HepG2 (cell line): ENCODE data around the gene HES3. TPM values are rescaled to one million over a fixed set of nuclear protein-coding genes. Genes with fewer than 3 reads are reported as not detected.
A peak's percentile ranks its signal among the peaks of the same experiment; 100 is the strongest.

Experiments used
- ATAC-seq: fragments of 200-7000 bp; cut with Tn5 transposase; 3 replicates; pipeline ENCODE4 v1.9.1; 2020; ENCODE audit warnings: mild to moderate bottlenecking, moderate library complexity
- BruUV-seq: library from RNA; stranded (reverse); fragments of 400-500 nt; replicated peaks from 2 replicates; lab custom pipeline; 2021; lab: Mats Ljungman, UMichigan
- CTCF ChIA-PET: fragments of 300-600 bp; formaldehyde crosslinking; extraction: SDS; loops from one replicate; lab custom pipeline; 2021; ENCODE audit warnings: low total read pairs, inconsistent platforms, low intra/inter-chr PET ratio; lab: Yijun Ruan, JAX
- POLR2A ChIA-PET: fragments of 350-600 bp; sonication (Branson Sonifier 250); formaldehyde crosslinking; loops from one replicate; lab custom pipeline; 2020; ENCODE audit warnings: antibody characterized with exemption, inconsistent platforms; lab: Yijun Ruan, JAX
- DNase-seq: peaks from one replicate; pipeline ENCODE4 v3.0.0-alpha.2; 2015; ENCODE audit warnings: low spot score
- FAIRE-seq: peaks from 3 replicates; lab custom pipeline; 2011; peaks lifted over from hg19 to GRCh38; lab: Jason Lieb, UNC
- H2AFZ ChIP-seq: one replicate; pipeline ENCODE4 v1.6.1; 2011; ENCODE audit warnings: low read length, inconsistent platforms
- H3K27ac ChIP-seq: fragments of 300-600 bp; 3 replicates; pipeline ENCODE4 v1.8.0; 2011; ENCODE audit warnings: mixed run types, mild to moderate bottlenecking, mixed read lengths, low read length, inconsistent platforms; ENCODE audit not compliant: insufficient read depth; ENCODE audit errors: extremely low read length
- H3K27me3 ChIP-seq, 2 experiments: fragments of 200-600 bp in 1 of 2; 2 replicates in 1 of 2; 3 replicates in 1 of 2; pipeline versions ENCODE4 v1.6.0 to v1.8.0; 2011; ENCODE audit warnings: low read length in 2 of 2, mild to moderate bottlenecking in 2 of 2, moderate library complexity in 2 of 2, inconsistent platforms in 1 of 2; ENCODE audit not compliant: insufficient read depth in 2 of 2, control insufficient read depth in 1 of 2
- H3K36me3 ChIP-seq, 2 experiments: fragments of 200-600 bp in 1 of 2; replicated peaks in 1 of 2; 2 replicates in 1 of 2; 3 replicates in 1 of 2; pipeline versions ENCODE4 v1.5.1 to v1.8.0; 2011; ENCODE audit warnings: low read length in 2 of 2, inconsistent platforms in 1 of 2; ENCODE audit not compliant: insufficient read depth in 2 of 2, control insufficient read depth in 1 of 2
- H3K4me1 ChIP-seq: 2 replicates; pipeline ENCODE4 v1.5.1; 2012; ENCODE audit warnings: low read length, inconsistent platforms; ENCODE audit not compliant: insufficient read depth
- H3K4me2 ChIP-seq: 2 replicates; pipeline ENCODE4 v1.6.0; 2011; ENCODE audit warnings: low read depth, low read length, inconsistent platforms
- H3K4me3 ChIP-seq, 3 experiments: fragments of 200-600 bp in 1 of 3; sonication (generic), shearing (Covaris generic) in 1 of 3; replicated peaks in 1 of 3; 2 replicates each; pipeline ENCODE4 v1.5.1; 2011 to 2016; ENCODE audit warnings: low read length in 3 of 3, inconsistent platforms in 2 of 3, low read depth in 2 of 3, mild to moderate bottlenecking in 2 of 3, control low read depth in 1 of 3, mixed read lengths in 1 of 3; ENCODE audit not compliant: insufficient read depth in 1 of 3
- H3K79me2 ChIP-seq: one replicate; pipeline ENCODE4 v1.6.1; 2011; ENCODE audit warnings: low read length, inconsistent platforms; ENCODE audit not compliant: insufficient read depth
- H3K9ac ChIP-seq: 2 replicates; pipeline ENCODE4 v1.6.0; 2011; ENCODE audit warnings: mild to moderate bottlenecking, low read depth, low read length, inconsistent platforms; ENCODE audit not compliant: insufficient read depth
- H3K9me3 ChIP-seq: 2 replicates; pipeline ENCODE4 v1.5.1; 2012; ENCODE audit warnings: mild to moderate bottlenecking, low read length
- H4K20me1 ChIP-seq: 2 replicates; pipeline ENCODE4 v1.6.0; 2011; ENCODE audit warnings: inconsistent platforms, mild to moderate bottlenecking, low read length, moderate library complexity; ENCODE audit not compliant: insufficient read depth
- MLLT10 ChIP-seq: sonication (generic); formaldehyde crosslinking; IDR thresholded peaks from 2 replicates; pipeline ENCODE4 v1.4.0; 2020; ENCODE audit warnings: missing genetic modification reagents
- ZNF136 ChIP-seq: sonication (generic); formaldehyde crosslinking; IDR thresholded peaks from 2 replicates; pipeline ENCODE4 v1.8.1; 2022; ENCODE audit warnings: low read depth, mild to moderate bottlenecking, moderate library complexity, missing genetic modification reagents
- ZNF850 ChIP-seq: sonication (generic); formaldehyde crosslinking; conservative IDR thresholded peaks from 2 replicates; pipeline ENCODE4 v1.9.0; 2021; ENCODE audit warnings: mild to moderate bottlenecking, missing genetic modification reagents
- WGBS: methylation state at CpG from one replicate; pipeline ENCODE4 v1.1.6; 2017; ENCODE audit warnings: low lambda C conversion rate; 5-methylcytosine and 5-hydroxymethylcytosine counted together
- in situ Hi-C: cut with HindIII; loops from 2 replicates; pipeline ENCODE4 v1.10.0; 2017; ENCODE audit warnings: low pct_unique_long_range_greater_than_20kb; ENCODE audit not compliant: extremely low pct_ligation_motif_present
- intact Hi-C: fragments of 100-400 bp; cut with micrococcal nuclease; formaldehyde crosslinking; loops from one replicate; pipeline ENCODE4 v1.10.0; 2022; ENCODE audit not compliant: unreplicated experiment
- polyA plus RNA-seq, 8 experiments: library from polyadenylated mRNA; depleted of rRNA in 3 of 8; stranded (reverse) in 7 of 8; unstranded in 1 of 8; fragments of >200 nt; fragmentation: Illumina TruSeq in 4 of 8; extraction: Trizol in 4 of 8; gene quantifications; 2 replicates each; pipeline versions ENCODE4 v1.2.1 to v1.2.3, GENCODE V29; 2011 to 2016; ENCODE audit warnings: low read depth in 4 of 8, missing spikeins in 1 of 8, mixed read lengths in 1 of 8; ENCODE audit not compliant: insufficient read depth in 1 of 8
- total RNA-seq, 5 experiments: library from RNA; depleted of rRNA; stranded (reverse); fragments of >200 nt; fragmentation: Illumina TruSeq; extraction: Trizol; gene quantifications; 2 replicates each; pipeline ENCODE4 v1.2.3, GENCODE V29; 2016; ENCODE audit warnings: low read depth in 1 of 5
- TF ChIP-seq, protein P1 (sequence below): sonication (generic); formaldehyde crosslinking; IDR thresholded peaks from 2 replicates; pipeline ENCODE4 v1.4.0; 2020; ENCODE audit warnings: mild to moderate bottlenecking, missing genetic modification reagents
- TF ChIP-seq, protein P2 (sequence below): sonication (generic); formaldehyde crosslinking; IDR thresholded peaks from 2 replicates; pipeline ENCODE4 v1.5.1; 2020; ENCODE audit warnings: mild to moderate bottlenecking, missing genetic modification reagents, borderline replicate concordance
- TF ChIP-seq, protein P3 (sequence below), 2 experiments: IDR thresholded peaks; 2 replicates each; pipeline ENCODE4 v1.6.1; 2011 to 2012; ENCODE audit warnings: low read length in 2 of 2, borderline replicate concordance in 1 of 2, low read depth in 1 of 2, mild to moderate bottlenecking in 1 of 2, moderate library complexity in 1 of 2
- TF ChIP-seq, protein P4 (sequence below): sonication (generic); formaldehyde crosslinking; IDR thresholded peaks from 2 replicates; pipeline ENCODE4 v1.4.0; 2020; ENCODE audit warnings: missing genetic modification reagents

HES3 gene
- total and polyA plus RNA-seq, 2 of the 13 experiments (the other 11 are each of a cell fraction or from before 2014, with no cell fraction given): not detected

DNA sequence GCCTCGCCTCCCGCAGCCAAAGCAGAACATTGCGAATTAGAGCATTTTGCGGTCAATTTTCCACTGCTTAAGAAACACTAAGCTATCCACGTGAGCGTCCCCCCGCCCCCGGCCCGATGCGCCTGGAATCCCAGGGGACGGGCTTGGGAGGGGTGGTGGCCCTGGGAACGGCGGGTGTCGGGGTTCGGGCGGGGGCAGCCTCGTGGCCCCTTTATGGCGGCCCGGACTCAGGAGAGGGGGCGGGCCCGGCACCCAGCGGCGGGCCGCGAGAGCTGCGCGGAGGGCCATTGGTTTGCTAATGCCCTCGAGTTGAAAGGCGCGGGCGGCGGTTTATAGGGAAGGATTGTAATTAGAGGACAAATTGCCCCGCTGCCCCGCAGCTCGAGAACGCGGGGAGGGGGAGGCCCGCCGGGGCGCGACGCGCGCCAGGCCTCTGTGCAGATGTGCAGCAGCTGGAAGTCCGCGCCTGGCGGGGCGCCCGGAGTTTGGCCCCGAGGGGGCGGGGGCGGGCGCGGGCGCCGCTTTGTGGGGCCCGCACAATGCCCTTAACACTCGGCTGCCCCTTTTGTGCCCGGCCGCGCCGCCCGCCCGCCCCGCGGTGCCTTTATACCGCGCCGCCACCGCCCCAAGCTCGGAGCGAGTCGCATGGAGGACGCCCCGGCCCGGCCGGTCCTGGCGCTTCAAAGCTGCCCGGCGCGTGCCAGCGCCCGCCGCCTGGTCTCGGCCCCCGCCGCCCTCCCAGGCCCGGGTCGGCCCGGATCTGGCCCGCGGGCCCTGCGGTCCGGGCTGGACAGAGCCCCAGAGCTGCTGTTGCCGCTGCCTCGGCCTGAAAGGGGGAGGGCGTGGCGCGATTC, 1.9 kb upstream of the HES3 start:
- CTCF ChIA-PET: no interaction called here
- in situ Hi-C loops: loop anchor here (10.0 kb wide), 1 partner anchor 173 kb away; the partner anchor contains the start of gene HES2
- Histone ChIP-seq H3K9me3 (no peaks in the 10 kb centered on the region), H2AFZ (no peak overlapping the region), H3K4me3 (peak overlapping the region; percentile 9 to 16 (median 16); a peak in 2 of 6 replicates), H3K9ac (no peak overlapping the region), H3K27ac (no peak overlapping the region), H3K4me2 (peak overlapping the region; percentile 27; the same call in 1 of the 2 replicates), H3K27me3 (peaks cover 11 to 40% of the 10 kb centered on the region in 2 experiments; a peak in 4 of 5 replicates), H3K79me2 (no peaks in the 10 kb centered on the region), H4K20me1 (0 out of 2 replicates have a peak, but pooled peaks cover 5% of the 10 kb centered on the region), H3K4me1 (peaks cover 60% of the 10 kb centered on the region), H3K36me3 (no peaks in the 10 kb centered on the region)
- intact Hi-C loops: loop anchor here (2.0 to 10.0 kb wide), 2 partner anchors 37 to 137 kb away; no protein-coding TSS in a partner anchor
- POLR2A ChIA-PET: interaction anchor here (0.8 to 1.1 kb wide), 2 partner anchors 9 to 37 kb away, joined by 3 read pairs; no protein-coding TSS in a partner anchor
- FAIRE-seq: no peak
- no TSS peak for BruUV-seq
- no peak for DNase-seq
- WGBS: 43% methylated on average over 8 of the region's 99 CpGs
- ATAC-seq: no peak
- TF ChIP-seq MLLT10: no peak
- no peak for TF ChIP-seq ZNF850 (CRISPR knock-in tag)
- TF ChIP-seq, protein P1, sequence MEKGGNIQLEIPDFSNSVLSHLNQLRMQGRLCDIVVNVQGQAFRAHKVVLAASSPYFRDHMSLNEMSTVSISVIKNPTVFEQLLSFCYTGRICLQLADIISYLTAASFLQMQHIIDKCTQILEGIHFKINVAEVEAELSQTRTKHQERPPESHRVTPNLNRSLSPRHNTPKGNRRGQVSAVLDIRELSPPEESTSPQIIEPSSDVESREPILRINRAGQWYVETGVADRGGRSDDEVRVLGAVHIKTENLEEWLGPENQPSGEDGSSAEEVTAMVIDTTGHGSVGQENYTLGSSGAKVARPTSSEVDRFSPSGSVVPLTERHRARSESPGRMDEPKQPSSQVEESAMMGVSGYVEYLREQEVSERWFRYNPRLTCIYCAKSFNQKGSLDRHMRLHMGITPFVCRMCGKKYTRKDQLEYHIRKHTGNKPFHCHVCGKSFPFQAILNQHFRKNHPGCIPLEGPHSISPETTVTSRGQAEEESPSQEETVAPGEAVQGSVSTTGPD (CRISPR knock-in tag): no peak
- TF ChIP-seq ZNF136 (CRISPR knock-in tag): no peak
- TF ChIP-seq, protein P2, sequence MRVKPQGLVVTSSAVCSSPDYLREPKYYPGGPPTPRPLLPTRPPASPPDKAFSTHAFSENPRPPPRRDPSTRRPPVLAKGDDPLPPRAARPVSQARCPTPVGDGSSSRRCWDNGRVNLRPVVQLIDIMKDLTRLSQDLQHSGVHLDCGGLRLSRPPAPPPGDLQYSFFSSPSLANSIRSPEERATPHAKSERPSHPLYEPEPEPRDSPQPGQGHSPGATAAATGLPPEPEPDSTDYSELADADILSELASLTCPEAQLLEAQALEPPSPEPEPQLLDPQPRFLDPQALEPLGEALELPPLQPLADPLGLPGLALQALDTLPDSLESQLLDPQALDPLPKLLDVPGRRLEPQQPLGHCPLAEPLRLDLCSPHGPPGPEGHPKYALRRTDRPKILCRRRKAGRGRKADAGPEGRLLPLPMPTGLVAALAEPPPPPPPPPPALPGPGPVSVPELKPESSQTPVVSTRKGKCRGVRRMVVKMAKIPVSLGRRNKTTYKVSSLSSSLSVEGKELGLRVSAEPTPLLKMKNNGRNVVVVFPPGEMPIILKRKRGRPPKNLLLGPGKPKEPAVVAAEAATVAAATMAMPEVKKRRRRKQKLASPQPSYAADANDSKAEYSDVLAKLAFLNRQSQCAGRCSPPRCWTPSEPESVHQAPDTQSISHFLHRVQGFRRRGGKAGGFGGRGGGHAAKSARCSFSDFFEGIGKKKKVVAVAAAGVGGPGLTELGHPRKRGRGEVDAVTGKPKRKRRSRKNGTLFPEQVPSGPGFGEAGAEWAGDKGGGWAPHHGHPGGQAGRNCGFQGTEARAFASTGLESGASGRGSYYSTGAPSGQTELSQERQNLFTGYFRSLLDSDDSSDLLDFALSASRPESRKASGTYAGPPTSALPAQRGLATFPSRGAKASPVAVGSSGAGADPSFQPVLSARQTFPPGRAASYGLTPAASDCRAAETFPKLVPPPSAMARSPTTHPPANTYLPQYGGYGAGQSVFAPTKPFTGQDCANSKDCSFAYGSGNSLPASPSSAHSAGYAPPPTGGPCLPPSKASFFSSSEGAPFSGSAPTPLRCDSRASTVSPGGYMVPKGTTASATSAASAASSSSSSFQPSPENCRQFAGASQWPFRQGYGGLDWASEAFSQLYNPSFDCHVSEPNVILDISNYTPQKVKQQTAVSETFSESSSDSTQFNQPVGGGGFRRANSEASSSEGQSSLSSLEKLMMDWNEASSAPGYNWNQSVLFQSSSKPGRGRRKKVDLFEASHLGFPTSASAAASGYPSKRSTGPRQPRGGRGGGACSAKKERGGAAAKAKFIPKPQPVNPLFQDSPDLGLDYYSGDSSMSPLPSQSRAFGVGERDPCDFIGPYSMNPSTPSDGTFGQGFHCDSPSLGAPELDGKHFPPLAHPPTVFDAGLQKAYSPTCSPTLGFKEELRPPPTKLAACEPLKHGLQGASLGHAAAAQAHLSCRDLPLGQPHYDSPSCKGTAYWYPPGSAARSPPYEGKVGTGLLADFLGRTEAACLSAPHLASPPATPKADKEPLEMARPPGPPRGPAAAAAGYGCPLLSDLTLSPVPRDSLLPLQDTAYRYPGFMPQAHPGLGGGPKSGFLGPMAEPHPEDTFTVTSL (CRISPR knock-in tag): no peak
- TF ChIP-seq, protein P3, sequence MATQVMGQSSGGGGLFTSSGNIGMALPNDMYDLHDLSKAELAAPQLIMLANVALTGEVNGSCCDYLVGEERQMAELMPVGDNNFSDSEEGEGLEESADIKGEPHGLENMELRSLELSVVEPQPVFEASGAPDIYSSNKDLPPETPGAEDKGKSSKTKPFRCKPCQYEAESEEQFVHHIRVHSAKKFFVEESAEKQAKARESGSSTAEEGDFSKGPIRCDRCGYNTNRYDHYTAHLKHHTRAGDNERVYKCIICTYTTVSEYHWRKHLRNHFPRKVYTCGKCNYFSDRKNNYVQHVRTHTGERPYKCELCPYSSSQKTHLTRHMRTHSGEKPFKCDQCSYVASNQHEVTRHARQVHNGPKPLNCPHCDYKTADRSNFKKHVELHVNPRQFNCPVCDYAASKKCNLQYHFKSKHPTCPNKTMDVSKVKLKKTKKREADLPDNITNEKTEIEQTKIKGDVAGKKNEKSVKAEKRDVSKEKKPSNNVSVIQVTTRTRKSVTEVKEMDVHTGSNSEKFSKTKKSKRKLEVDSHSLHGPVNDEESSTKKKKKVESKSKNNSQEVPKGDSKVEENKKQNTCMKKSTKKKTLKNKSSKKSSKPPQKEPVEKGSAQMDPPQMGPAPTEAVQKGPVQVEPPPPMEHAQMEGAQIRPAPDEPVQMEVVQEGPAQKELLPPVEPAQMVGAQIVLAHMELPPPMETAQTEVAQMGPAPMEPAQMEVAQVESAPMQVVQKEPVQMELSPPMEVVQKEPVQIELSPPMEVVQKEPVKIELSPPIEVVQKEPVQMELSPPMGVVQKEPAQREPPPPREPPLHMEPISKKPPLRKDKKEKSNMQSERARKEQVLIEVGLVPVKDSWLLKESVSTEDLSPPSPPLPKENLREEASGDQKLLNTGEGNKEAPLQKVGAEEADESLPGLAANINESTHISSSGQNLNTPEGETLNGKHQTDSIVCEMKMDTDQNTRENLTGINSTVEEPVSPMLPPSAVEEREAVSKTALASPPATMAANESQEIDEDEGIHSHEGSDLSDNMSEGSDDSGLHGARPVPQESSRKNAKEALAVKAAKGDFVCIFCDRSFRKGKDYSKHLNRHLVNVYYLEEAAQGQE (IDR thresholded peaks at IDR 0.05; ENCODE audit: borderline replicate concordance in 1 of 2, low read depth in 1 of 2, low read length in 2 of 2): peak; percentile 34 to 55; a peak in 3 of 4 replicates
- TF ChIP-seq, protein P4, sequence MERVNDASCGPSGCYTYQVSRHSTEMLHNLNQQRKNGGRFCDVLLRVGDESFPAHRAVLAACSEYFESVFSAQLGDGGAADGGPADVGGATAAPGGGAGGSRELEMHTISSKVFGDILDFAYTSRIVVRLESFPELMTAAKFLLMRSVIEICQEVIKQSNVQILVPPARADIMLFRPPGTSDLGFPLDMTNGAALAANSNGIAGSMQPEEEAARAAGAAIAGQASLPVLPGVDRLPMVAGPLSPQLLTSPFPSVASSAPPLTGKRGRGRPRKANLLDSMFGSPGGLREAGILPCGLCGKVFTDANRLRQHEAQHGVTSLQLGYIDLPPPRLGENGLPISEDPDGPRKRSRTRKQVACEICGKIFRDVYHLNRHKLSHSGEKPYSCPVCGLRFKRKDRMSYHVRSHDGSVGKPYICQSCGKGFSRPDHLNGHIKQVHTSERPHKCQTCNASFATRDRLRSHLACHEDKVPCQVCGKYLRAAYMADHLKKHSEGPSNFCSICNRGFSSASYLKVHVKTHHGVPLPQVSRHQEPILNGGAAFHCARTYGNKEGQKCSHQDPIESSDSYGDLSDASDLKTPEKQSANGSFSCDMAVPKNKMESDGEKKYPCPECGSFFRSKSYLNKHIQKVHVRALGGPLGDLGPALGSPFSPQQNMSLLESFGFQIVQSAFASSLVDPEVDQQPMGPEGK (CRISPR knock-in tag): 0 out of 2 replicates have a peak, but pooled peaks have one; percentile 6
